LoVo (cell line): ENCODE measurements around the gene SLC24A3.
"Not testable (repeated sequence)": the region's sequence is repeated elsewhere in the genome, so short reads cannot be mapped to it uniquely, and the experiment has no call there.

ENCODE experiments used
- DNase-seq: peaks from one replicate; pipeline ENCODE4 v3.0.0-alpha.2; 2016; ENCODE audit warnings: low spot score

The SLC24A3 gene

DNA sequence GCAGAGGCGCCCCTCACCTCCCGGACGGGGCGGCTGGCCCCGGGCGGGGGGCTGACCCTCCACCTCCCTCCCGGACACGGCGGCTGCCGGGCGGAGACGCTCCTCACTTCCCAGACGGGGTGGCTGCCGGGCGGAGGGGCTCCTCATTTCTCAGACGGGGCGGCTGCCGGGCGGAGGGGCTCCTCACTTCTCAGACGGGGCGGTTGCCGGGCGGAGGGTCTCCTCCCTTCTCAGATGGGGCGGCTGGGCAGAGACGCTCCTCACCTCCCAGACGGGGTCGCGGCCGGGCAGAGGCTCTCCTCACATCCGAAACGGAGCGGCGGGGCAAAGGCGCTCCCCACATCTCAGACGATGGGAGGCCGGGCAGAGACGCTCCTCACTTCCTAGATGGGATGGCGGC lies 466.1 kb downstream of the SLC24A3 start:
- DNase-seq, result not testable (repeated sequence)

DNA sequence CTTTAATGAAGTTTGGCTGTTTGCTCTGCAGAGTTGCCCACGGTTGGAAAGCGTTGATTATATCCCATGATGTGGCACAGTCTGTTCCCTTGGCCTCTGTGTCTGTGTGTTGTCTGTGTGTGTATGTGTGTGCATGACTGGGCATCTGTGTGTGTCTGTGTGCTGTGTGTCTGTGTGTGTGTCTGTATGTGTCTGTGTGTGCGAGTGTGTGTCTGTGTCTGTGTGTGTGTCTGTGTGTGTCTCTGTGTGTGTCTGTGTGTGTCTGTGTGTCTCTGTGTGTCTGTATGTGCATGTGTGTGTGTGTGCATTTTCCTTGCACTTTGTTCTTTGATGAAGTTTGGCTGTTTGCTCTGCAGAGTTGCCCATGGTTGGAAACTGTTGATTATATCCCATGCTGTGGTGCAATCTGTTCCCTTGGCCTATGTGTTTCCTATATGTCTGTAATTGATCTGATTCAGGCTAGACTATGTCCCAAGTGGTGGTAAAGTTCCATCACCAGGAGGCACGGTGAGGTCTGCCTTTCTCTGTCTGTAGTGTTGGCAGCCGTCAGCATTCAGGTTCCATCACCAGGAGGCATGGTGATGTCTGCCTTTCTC lies 467.6 kb downstream of the SLC24A3 start:
- DNase-seq, result no peak

DNA sequence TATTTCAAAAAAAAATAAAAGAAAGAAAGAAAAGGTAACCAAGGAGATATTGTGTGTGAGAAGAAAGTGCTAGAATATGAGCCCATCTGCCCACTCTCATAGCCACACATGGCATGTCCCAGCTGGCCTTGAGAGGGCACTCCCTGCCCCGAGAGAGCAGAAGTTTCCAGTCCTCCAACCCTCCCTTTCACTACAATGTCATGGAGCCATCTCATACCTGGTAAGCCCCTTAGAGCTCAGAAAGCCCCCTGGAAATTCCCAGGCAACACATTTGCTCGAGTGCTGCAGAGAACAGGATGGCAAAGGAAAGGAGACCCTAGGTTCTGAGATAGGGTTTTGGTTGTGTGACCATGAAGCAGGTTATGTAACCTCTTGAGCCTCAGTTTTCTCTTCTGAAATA lies 469.8 kb downstream of the SLC24A3 start:
- no peak for DNase-seq

DNA sequence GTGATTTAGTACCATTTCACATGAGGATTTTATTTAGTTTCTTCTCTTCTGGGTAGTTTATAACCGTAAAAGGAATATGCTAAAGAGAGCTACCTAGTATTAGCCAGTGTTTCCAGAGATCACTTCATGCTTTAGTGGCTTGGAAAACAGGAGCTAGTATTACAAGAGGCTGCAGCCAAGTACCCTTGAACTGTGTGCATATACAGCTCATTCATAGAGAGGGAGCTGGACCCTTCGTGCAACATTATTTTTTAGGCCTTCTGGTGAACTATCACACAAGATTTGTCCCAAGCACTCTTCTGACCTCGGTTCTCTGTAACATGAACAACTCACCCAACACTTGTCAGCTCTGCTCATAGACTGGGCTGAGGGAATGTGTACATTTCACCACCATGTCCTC lies 470.7 kb downstream of the SLC24A3 start:
- no peak for DNase-seq

DNA sequence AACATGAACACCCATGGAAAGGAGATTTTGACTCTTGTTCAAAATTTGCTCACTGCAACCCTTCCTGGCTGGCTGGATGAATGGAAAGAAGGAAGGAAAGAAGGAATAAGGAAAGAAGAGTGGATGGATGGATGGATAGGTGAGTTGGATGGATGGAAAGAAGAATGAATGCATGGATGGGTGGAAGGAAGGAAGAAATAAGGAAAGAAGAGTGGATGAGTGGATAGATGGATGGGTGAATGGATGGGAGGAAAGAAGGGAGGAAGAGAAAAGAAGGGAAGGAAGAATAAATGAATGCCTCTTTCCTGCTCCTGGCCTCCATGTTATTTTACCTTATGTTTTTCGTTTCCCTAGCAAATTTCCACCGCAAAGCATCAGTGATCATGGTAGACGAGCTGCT lies 471.4 kb downstream of the SLC24A3 start:
- DNase-seq, result no peak

DNA sequence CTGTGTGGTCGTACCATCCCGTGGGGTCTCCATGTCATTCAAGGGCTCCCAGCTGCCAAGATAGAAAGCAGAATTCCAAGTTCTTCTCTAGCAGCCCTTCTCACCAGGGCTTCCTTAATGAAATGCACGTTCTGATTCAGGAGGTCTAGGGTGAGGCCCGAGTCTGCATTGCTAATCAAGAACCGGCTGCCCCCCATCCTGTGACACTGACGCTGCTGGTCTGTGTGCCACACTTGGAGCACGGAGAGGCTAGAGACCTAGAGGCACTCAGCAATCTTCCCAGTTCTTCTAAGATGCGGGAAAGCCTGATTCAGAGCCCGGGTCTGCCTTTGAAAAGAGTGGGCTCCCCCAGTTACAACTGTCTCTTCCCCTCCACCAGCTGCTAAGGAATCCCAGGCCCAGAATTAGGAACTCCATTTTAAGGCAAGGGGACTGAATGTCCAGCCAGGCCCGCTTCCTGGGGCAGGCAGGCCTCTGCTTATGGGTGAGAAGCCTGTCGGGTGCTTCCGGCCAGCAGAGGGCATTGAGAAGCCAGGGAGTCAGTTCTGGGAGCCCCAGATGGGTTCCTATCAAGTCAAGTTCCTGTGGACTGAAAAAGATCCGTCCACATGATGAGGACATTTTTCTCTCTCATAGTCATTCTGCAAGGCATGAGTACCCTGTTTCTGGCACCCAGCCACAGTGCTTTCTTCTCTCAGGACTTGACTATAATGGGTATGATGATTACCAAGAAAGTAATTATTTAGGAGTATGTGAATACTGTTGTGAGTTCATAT lies 475.8 kb downstream of the SLC24A3 start:
- DNase-seq, result peak; percentile 52

DNA sequence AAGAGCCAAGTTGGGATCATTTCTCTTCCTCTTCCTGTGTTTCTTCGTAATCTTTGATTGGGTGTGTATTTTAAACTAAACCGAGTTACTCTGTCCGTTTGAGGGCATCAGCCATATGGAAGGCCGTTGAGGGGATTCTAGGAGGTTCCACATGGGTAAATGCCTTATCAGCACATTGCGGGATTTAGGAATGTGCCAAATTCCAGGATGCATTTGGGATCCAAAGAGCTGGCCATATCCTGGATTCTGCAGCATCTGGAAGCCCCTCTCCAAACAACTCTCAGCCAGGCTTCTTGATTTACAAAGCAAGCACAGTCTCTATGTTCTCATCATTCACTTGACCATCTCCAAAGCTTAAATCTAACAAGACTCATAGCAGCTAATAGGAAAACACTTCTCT lies 478.0 kb downstream of the SLC24A3 start:
- no peak for DNase-seq

DNA sequence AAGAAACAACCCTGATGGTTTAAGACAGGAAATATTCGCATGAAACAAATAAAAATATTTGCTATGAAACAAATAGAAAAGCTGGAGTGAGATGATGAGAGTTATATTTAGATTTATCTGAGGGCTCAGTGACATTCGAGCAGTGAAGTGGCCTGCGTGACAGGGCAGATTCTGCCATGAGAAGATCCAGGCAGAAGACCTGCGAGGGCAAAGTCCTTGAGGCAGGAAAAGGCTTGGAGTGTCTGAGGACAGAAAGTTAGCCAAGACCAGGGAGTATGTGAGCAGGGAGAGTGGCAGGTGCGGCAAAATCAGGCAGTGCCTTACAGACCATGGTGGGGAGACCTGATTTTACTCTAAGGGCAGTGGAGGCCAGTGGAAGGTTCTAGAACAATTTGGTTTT lies 478.7 kb downstream of the SLC24A3 start:
- DNase-seq, result peak; percentile 27

DNA sequence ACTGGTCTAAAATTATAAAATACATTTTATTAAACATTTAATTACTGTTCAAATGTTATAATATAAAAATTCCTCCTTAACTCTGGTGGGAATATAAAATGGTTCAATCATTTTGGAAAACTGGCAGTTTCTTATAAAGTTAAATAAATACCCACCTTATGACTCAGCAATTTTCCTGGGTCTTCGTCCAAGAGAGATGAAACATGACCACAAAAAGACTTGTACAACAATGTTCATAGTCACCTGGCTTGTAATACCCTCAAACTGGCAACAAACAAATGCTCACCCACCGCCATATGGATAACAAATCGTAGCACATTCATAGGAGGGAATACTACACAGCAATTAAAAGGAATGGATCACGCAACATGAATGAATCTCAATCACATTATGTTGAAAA lies 479.7 kb downstream of the SLC24A3 start:
- no peak for DNase-seq

DNA sequence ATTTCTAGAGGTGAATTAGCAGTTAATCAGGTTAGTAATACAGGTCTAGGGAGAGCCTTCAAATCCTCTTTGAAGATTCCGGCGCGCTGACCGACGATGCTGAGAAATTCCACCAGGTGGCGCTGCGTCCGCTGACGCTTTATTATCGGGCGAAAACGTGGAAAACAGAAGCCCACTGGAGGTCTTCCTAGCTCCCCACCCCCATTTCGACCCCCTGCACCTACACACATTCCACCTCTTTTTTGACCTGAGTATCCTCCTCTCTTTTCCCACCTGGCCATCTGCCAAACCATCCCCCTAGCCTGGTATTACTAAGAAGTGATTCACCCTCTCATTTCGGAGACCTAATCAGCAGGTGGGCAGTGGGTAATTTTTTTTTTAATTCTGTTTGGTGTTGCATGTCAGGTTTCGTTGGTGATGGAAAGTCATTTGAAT lies 480.3 kb downstream of the SLC24A3 start:
- DNase-seq, result peak; percentile 67

DNA sequence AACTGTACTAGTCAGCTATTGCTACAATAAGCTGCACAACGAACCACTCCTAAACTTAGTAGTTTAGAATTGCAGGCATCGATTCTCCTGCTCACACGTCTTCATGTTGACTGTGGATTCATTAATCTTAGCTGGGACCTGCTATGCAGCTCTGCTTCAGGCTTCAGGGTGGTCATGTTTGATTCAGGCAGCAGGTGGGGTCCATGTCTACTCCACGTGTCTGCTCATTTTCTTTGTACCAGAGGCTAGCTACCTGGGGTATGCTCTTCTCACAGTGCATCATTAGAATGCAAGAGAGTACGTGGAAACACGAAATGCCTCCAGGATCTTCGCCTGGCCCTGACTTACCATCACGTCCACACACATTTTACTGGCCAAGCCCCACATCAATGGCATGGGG lies 481.1 kb downstream of the SLC24A3 start:
- DNase-seq, result no peak

DNA sequence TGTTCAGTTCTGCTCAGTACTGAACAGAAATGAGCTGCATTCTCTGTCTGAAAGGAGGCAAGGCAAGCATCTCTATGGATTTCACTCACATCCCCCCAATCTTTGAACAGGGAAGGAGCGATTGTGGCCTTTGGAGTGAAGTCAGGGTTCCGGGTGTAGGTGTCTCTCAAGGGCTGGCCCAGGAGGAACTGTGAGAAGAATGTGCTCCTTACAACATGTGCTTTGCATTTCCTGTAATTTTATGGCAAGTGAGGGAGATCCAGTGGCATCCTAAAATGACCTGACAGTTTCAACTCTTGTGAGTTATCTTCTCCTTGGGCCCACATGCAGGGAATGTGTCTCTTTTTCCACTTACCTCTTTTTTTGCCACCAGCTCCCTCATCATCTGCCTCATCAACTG lies 482.6 kb downstream of the SLC24A3 start:
- no peak for DNase-seq

DNA sequence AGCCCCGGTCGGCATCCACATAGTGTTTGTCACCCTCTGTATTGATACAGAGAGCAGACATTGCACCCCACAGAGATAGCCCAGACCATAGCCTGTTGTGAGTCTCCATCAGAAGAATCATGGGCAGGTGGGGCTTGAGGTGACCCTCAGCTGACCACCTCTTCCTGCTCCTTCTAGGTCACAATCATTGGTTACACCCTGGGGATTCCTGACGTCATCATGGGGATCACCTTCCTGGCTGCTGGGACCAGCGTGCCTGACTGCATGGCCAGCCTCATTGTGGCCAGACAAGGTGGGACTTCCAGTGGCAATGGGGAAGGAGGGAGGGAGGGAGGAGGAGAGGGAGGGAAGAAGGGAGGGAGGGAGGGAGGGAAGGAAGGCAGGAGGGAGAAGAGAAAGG lies 484.2 kb downstream of the SLC24A3 start:
- no peak for DNase-seq

DNA sequence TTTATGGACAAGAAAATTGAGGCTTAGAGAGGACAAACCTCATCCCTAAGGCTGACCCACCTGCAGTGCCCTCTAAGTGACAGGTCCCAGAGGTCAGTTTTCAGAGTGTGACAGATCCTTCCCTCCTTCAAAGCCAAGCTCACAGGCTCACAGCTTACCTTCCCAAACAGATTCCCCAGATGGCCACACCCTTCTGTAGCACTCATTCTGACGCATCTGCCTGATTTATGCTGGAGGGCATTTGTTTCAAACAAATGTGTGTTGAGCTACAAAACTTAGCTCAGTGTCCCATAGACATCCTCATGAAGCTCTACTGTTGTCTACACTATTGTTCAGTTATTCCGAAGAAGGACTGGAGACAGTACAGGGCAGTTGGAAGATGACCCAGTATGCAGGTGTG lies 485.0 kb downstream of the SLC24A3 start:
- no peak for DNase-seq

DNA sequence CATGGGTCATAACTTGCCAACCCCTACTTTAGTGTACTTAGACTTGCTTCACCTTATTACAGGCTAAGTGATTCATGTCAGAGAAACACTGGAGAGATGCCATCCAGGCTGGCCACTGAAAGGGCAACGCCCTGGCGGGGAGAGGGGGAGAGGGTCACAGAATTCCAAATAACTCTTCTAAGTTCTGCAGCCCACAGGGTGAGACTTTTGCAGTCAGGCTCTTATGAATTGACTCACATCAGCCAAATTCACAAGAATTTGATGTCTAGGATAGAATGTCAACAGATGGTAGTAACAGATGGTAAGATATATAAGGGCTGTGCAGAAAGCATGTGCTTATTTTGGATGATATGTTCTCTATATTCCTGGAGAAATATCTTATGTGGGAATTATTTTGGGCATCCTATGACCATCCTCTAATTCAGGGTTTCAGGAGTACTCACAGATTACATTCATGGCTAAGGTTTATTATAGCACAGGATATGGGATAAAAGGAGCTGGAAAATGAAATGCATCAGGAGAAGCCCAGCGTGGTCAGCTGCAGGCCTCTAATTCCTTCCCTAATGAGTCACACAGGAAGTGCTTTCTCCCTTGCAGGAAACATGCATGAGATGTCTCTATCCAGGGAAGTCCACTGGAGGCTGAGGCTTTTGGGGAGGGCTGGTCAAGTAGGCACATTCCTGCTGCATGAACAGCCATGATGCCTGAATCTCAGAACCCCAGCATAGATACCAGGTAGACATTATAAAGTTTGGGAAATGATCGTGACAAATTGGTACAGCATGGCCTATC lies 486.9 kb downstream of the SLC24A3 start:
- no peak for DNase-seq

DNA sequence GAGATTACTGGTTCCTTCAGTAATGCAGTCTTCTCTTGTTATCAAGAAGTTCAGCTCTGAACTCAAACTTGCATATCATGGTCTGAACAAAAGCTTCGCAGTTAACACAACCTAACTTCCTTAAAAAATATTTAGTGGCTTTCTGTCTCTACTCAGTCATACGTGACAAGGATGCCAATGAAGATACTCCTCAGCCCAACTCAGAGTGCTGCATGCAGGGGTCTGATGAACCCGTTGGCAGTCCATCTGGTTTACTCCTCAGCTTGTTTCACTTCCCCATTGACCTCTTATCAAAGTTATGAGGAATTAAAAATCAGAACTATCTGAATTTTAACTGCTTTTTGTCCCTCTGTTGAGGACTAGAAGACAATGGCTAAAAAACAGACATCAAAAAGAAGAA lies 489.0 kb downstream of the SLC24A3 start:
- no peak for DNase-seq

DNA sequence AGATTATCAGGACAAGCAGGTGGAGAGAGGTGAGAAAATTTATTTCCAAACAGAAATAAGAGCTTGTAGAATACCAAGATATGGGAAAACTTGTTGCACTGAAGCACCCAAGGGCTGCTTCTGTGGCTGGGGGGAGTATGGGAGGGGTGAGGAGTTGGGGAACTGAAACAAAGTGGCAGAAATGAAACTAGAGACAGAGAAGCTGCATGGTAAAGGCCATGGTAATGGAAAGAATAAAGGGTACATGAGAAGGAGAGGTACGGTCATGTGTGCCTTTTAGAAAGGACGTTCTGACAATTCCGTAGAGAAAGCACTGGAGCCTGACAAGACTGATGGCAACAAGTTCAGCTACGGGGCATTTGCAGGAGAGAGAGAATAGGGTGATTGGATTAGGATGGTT lies 494.0 kb downstream of the SLC24A3 start:
- no peak for DNase-seq

DNA sequence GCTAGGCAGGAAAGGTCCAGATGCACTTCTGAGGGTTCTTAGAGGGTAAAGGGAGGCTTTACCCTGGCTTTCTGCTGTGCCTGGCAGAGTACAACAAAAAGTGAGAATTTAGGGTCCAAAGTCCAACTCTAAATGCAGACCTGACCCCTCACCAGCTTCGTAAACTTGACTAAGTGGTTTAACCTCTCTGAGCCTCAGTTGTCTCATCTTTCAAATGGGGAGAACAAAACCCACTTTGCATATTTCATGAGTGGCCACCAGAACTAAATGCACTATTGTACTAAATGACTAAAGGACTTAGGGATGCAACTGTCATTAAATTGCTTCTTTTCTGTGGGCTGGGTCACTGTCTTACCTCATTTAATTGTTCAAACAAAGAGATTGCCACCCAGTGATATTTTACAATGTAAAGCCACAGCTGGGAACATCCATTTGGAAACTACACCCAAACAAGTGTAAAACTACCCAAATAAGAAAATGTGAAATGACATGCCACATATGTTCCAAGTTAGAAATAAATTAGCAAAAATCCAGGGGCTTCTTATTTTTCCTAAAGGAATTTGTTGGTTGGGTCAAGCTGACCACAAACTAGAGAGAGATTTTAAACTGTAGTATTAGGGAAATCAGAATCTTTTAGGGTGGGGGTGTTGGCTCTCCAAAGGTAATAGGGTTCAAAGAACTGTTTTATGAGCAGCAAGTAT lies 497.3 kb downstream of the SLC24A3 start:
- DNase-seq, result no peak

DNA sequence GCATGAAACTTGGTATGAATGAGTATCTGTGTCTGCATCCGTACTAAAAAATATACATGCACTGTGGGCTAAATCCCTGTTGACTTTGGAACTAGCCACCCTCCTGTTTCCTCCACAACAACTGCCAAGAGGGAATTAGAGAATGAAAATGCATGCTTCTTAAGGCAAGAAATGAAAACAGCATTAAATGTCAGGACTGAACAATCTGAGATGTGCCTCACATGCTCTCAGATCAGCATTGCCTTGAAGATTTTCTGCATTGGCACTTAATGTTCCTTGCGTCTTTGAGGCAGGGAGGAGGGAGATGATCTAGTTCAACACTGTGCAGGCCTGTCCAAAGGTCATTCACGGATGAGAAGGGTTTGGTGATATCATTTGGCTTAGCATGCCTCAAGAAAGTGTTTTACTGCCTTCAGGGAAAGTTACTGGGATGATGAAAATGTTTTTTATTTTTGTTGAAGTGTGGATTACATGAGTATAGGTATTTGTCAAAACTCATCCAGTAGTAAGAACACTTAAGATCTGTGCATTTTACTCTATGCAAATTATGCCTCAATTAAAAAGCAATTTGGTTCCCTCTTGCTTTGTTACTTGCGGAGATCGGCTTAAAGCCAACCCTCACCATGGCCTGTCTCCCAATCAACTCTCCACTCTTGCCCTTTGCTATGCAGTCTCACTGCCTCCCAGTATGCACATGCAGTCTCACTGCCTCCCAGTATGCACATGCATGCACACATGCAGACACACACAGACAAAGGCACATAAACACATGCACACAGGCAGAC lies 498.1 kb downstream of the SLC24A3 start:
- no peak for DNase-seq

DNA sequence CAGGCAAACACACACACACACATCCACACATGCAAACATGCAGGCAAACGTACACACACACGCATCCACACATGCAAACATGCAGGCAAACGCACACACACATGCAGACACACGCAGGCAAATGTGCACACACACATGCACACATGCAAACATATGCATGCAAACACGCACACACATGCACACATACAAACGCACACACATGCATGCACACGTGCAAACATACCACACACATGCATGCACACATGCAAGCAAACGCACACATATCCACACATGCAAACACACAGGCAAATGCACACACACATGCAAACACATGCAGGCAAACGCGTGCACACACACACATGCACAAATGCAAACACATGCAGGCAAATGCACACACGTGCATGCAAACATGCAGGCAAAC lies 498.7 kb downstream of the SLC24A3 start:
- no peak for DNase-seq

DNA sequence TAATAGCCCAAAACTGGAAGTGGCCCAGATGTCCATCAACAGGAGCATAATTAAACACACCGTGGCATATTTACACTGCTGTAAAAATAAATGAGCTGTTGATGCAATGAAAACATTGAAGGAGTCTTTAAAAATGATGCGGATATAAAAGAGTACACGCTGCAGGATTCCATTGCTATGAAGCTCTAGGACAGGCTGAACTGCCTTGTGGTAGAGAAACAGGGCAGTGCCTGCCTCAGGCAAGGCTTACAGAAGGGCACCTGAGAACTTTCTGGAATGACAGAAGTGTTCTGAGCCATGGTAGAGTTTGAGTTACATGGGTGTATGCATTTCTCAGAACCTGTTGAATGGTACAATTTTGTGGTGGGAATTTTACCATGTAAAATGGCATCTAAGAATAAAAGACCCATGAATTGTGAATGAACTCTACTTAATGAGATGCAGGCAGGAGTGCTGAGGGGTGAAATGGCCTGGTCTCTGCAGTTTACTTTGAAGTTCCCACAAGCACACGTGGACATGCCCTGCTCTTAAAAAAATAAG lies 500.3 kb downstream of the SLC24A3 start:
- no peak for DNase-seq
